ENCODE measurements around the gene MME. TPM values are rescaled to one million over a fixed set of nuclear protein-coding genes. Genes with fewer than 3 reads are reported as not detected.

MME gene
- total and polyA plus RNA-seq, 10 of the 15 experiments (the other 5 are each of a cell fraction or from before 2014, with no cell fraction given) = under 0.01 to 0.23 (median 0.09) TPM; not detected in 3

- H3K27me3 ChIP-seq (replicated peaks in 1 of 2; ENCODE audit: control insufficient read depth in 2 of 2, insufficient read depth in 2 of 2, low read length in 1 of 2) = no peaks in the 10 kb centered on the region
Measured at GRCh38 chr3:155065537-155065936, 14.6 kb upstream of the MME start.

GRCh38 chr3:155069729-155070128 lies 10.4 kb upstream of the MME start:
- H3K9me3 ChIP-seq (replicated peaks; ENCODE audit: control insufficient read depth, insufficient read depth, low read length) = no peaks in the 10 kb centered on the region
- no peaks in the 10 kb centered on the region for H3K36me3 ChIP-seq (ENCODE audit: control insufficient read depth in 2 of 2, insufficient read depth in 2 of 2, low read length in 1 of 2)
- H3K27ac ChIP-seq (ENCODE audit: control insufficient read depth, insufficient read depth) = no peak overlapping the region
- H3K9ac ChIP-seq (ENCODE audit: control insufficient read depth, insufficient read depth, low read length) = no peak overlapping the region
- H4K20me1 ChIP-seq (ENCODE audit: control insufficient read depth, insufficient read depth) = no peaks in the 10 kb centered on the region
- ChIA-PET CTCF (no interaction called here), SMC1A (ENCODE audit: uncharacterized antibody, unreplicated experiment) (no interaction called here), RAD21 (ENCODE audit: unreplicated experiment) (no interaction called here), POLR2A (no interaction called here)
- no peak for TF ChIP-seq NFIC (IDR thresholded peaks at IDR 0.05; ENCODE audit: low read depth, low read length)
- TF ChIP-seq WRNIP1 (IDR thresholded peaks at IDR 0.05; ENCODE audit: borderline replicate concordance, low read depth, low read length) = no peak
- no peak for TF ChIP-seq KAT2A (conservative IDR thresholded peaks at IDR 0.05; ENCODE audit: control insufficient read depth, low read depth, low read length)
- TF ChIP-seq SMAD5 (IDR thresholded peaks at IDR 0.05; ENCODE audit: low read depth) = no peak
- TF ChIP-seq EED (IDR thresholded peaks at IDR 0.05; ENCODE audit: low read depth) = no peak
- no peak for ATAC-seq
- no peak overlapping the region for H3K4me2 ChIP-seq (ENCODE audit: control insufficient read depth, insufficient read depth)
- no peaks in the 10 kb centered on the region for H3K27me3 ChIP-seq (replicated peaks in 1 of 2; ENCODE audit: control insufficient read depth in 2 of 2, insufficient read depth in 2 of 2, low read length in 1 of 2)
- H3K4me1 ChIP-seq (ENCODE audit: control insufficient read depth, insufficient read depth, low read length) = no peaks in the 10 kb centered on the region
- FAIRE-seq = no peak
- H3K79me2 ChIP-seq (ENCODE audit: control insufficient read depth, insufficient read depth, low read length) = no peaks in the 10 kb centered on the region
- no peak overlapping the region for H3K4me3 ChIP-seq
- DNase-seq (ENCODE audit: low read depth, low spot score) = no peak
- in situ Hi-C loops (cut with MboI) (no loop called here), intact Hi-C loops (cut with micrococcal nuclease; ENCODE audit: unreplicated experiment) (no loop called here)
- 21% methylated on average over 3 of the region's 3 CpGs for WGBS (ENCODE audit: insufficient coverage, insufficient replicate concordance, low lambda C conversion rate, missing lambda C conversion rate)
- H2AFZ ChIP-seq (ENCODE audit: control insufficient read depth, low read depth, low read length) = no peak overlapping the region
- BruUV-seq (replicated peaks) = no TSS peak

More at GRCh38 chr3:155065537-155065936, 14.6 kb upstream of the MME start:
- FAIRE-seq (no peak), DNase-seq (ENCODE audit: low read depth, low spot score) (no peak), ATAC-seq (peak; percentile 58)
- Histone ChIP-seq H3K9me3 (replicated peaks; ENCODE audit: control insufficient read depth, insufficient read depth, low read length) (no peaks in the 10 kb centered on the region), H3K4me2 (ENCODE audit: control insufficient read depth, insufficient read depth) (no peak overlapping the region), H3K4me3 (no peak overlapping the region), H3K4me1 (ENCODE audit: control insufficient read depth, insufficient read depth, low read length) (no peaks in the 10 kb centered on the region), H3K9ac (ENCODE audit: control insufficient read depth, insufficient read depth, low read length) (no peak overlapping the region), H3K79me2 (ENCODE audit: control insufficient read depth, insufficient read depth, low read length) (no peaks in the 10 kb centered on the region), H3K36me3 (ENCODE audit: control insufficient read depth in 2 of 2, insufficient read depth in 2 of 2, low read length in 1 of 2) (no peaks in the 10 kb centered on the region), H2AFZ (ENCODE audit: control insufficient read depth, low read depth, low read length) (no peak overlapping the region), H4K20me1 (ENCODE audit: control insufficient read depth, insufficient read depth) (no peaks in the 10 kb centered on the region), H3K27ac (ENCODE audit: control insufficient read depth, insufficient read depth) (no peak overlapping the region)
- ChIA-PET SMC1A (ENCODE audit: uncharacterized antibody, unreplicated experiment) (no interaction called here), RAD21 (ENCODE audit: unreplicated experiment) (no interaction called here), POLR2A (no interaction called here), CTCF (no interaction called here)
- no peak for TF ChIP-seq PAX8 (IDR thresholded peaks at IDR 0.05)
- in situ Hi-C loops (cut with MboI) (no loop called here), intact Hi-C loops (cut with micrococcal nuclease; ENCODE audit: unreplicated experiment) (no loop called here)
- BruUV-seq (replicated peaks) = no TSS peak

Data from GM12878 (cell line).